ENCODE results near the gene IGFBP1. TPM values are rescaled to one million over a fixed set of nuclear protein-coding genes. Genes with fewer than 3 reads are reported as not detected.

The IGFBP1 gene
- total RNA-seq, 1 donor from 2014 or later = 3.0 TPM

- H3K36me3 Mint-ChIP-seq (ENCODE audit: low read depth, unreplicated experiment) = peaks cover 11% of the 10 kb centered on the region
- DNase-seq (ENCODE audit: low spot score) = peak; percentile 61
- H3K9me3 Mint-ChIP-seq (ENCODE audit: unreplicated experiment) = no peaks in the 10 kb centered on the region
- no peak for TF ChIP-seq CTCF (IDR thresholded peaks at IDR 0.05; ENCODE audit: unreplicated experiment)
- peaks cover 25% of the 10 kb centered on the region for H3K27me3 Mint-ChIP-seq (ENCODE audit: unreplicated experiment)
- peak within 1 kb of the TSS; percentile 90 for H3K4me3 Mint-ChIP-seq (ENCODE audit: unreplicated experiment)
- H3K4me1 Mint-ChIP-seq (ENCODE audit: unreplicated experiment) = peaks cover 46% of the 10 kb centered on the region
- H3K27ac Mint-ChIP-seq (ENCODE audit: unreplicated experiment) = no peak within 1 kb of the TSS
Observed at GRCh38 chr7:45920502-45921380, 32.5 kb downstream of the IGFBP1 start, which contains the start of gene IGFBP3. IGFBP3 (minus strand) TSS chr7:45921272; CDS start chr7:45921140, 132 bp downstream.

- H3K27ac Mint-ChIP-seq (ENCODE audit: unreplicated experiment) = no peak overlapping the region
- H3K4me1 Mint-ChIP-seq (ENCODE audit: unreplicated experiment) = peaks cover 46% of the 10 kb centered on the region
- peaks cover 25% of the 10 kb centered on the region for H3K27me3 Mint-ChIP-seq (ENCODE audit: unreplicated experiment)
- peak overlapping the region; percentile 86 for H3K4me3 Mint-ChIP-seq (ENCODE audit: unreplicated experiment)
- no peaks in the 10 kb centered on the region for H3K9me3 Mint-ChIP-seq (ENCODE audit: unreplicated experiment)
- TF ChIP-seq CTCF (IDR thresholded peaks at IDR 0.05; ENCODE audit: unreplicated experiment) = no peak
- H3K36me3 Mint-ChIP-seq (ENCODE audit: low read depth, unreplicated experiment) = peaks cover 6% of the 10 kb centered on the region
- DNase-seq (ENCODE audit: low spot score) = no peak
Observed at GRCh38 chr7:45921381-45921698, 33.1 kb downstream of the IGFBP1 start.

- Mint-ChIP-seq H3K4me1 (ENCODE audit: unreplicated experiment) (peaks cover 46% of the 10 kb centered on the region), H3K27me3 (ENCODE audit: unreplicated experiment) (peaks cover 25% of the 10 kb centered on the region), H3K27ac (ENCODE audit: unreplicated experiment) (peak overlapping the region; percentile 95), H3K36me3 (ENCODE audit: low read depth, unreplicated experiment) (peaks cover 6% of the 10 kb centered on the region), H3K4me3 (ENCODE audit: unreplicated experiment) (peak overlapping the region; percentile 86), H3K9me3 (ENCODE audit: unreplicated experiment) (no peaks in the 10 kb centered on the region)
- DNase-seq (ENCODE audit: low spot score) = peak; percentile 88
- TF ChIP-seq CTCF (IDR thresholded peaks at IDR 0.05; ENCODE audit: unreplicated experiment) = peak; percentile 89
Observed at GRCh38 chr7:45921699-45922519, 33.6 kb downstream of the IGFBP1 start.

GRCh38 chr7:45922810-45923209 is 34.5 kb downstream of the IGFBP1 start:
- DNase-seq (ENCODE audit: low spot score) = peak; percentile 28
- no peaks in the 10 kb centered on the region for H3K36me3 Mint-ChIP-seq (ENCODE audit: low read depth, unreplicated experiment)
- peak overlapping the region; percentile 86 for H3K4me3 Mint-ChIP-seq (ENCODE audit: unreplicated experiment)
- peaks cover 40% of the 10 kb centered on the region for H3K4me1 Mint-ChIP-seq (ENCODE audit: unreplicated experiment)
- no peak for TF ChIP-seq CTCF (IDR thresholded peaks at IDR 0.05; ENCODE audit: unreplicated experiment)
- peaks cover 22% of the 10 kb centered on the region for H3K27me3 Mint-ChIP-seq (ENCODE audit: unreplicated experiment)
- H3K9me3 Mint-ChIP-seq (ENCODE audit: unreplicated experiment) = no peaks in the 10 kb centered on the region
- peak overlapping the region; percentile 95 for H3K27ac Mint-ChIP-seq (ENCODE audit: unreplicated experiment)

All from endothelial cell (in vitro differentiated cells).